K562 (cell line): ENCODE data around the gene ZBTB42. TPM values are rescaled to one million over a fixed set of nuclear protein-coding genes. Genes with fewer than 3 reads are reported as not detected.
A peak's percentile ranks its signal among the peaks of the same experiment; 100 is the strongest.

Experiments
- ATAC-seq: fragments of 200-7000 bp; cut with Tn5 transposase; 3 replicates; pipeline ENCODE4 v1.9.1; 2020; ENCODE audit warnings: moderate library complexity
- BruUV-seq: library from RNA; stranded (reverse); fragments of 400-500 nt; replicated peaks from 2 replicates; lab custom pipeline; 2021; lab: Mats Ljungman, UMichigan
- CTCF ChIA-PET: fragments of 300-600 bp; formaldehyde crosslinking; extraction: SDS; loops from one replicate; lab custom pipeline; 2021; ENCODE audit warnings: low intra/inter-chr PET ratio; lab: Yijun Ruan, JAX
- POLR2A ChIA-PET: fragments of 300-600, 350-650 bp; sonication (Branson Sonifier 250); formaldehyde crosslinking; extraction: SDS; loops from one replicate; lab custom pipeline; 2021; ENCODE audit warnings: antibody characterized with exemption, inconsistent platforms; lab: Yijun Ruan, JAX
- DNase-seq, 4 experiments: peaks; one replicate each; pipeline versions ENCODE4 v3.0.0 to v3.0.0-alpha.2; 2011 to 2018; ENCODE audit warnings: low spot score in 3 of 4, mixed read lengths in 3 of 4; ENCODE audit errors: extremely low read depth in 1 of 4
- FAIRE-seq: peaks from 2 replicates; lab custom pipeline; 2011; peaks lifted over from hg19 to GRCh38; lab: Jason Lieb, UNC
- H2AFZ ChIP-seq: 2 replicates; pipeline ENCODE4 v1.6.0; 2011; ENCODE audit warnings: low read depth, low read length, control low read depth, inconsistent platforms
- H3K27ac ChIP-seq: fragments of 200-600 bp; 3 replicates; pipeline ENCODE4 v1.8.0; 2011; ENCODE audit warnings: low read depth, mild to moderate bottlenecking, control low read depth, inconsistent platforms, low read length, moderate library complexity, mixed read lengths; ENCODE audit errors: extremely low read depth
- H3K27me3 ChIP-seq, 2 experiments: fragments of 300-600 bp in 1 of 2; 2 replicates in 1 of 2; 3 replicates in 1 of 2; pipeline versions ENCODE4 v1.6.0 to v1.8.0; 2011; ENCODE audit warnings: inconsistent platforms in 2 of 2, low read length in 2 of 2, mild to moderate bottlenecking in 1 of 2, mixed read lengths in 1 of 2, moderate library complexity in 1 of 2; ENCODE audit not compliant: control insufficient read depth in 2 of 2, insufficient read depth in 2 of 2
- H3K36me3 ChIP-seq: fragments of 300-600 bp; 3 replicates; pipeline ENCODE4 v1.8.0; 2011; ENCODE audit warnings: mild to moderate bottlenecking, low read length, inconsistent platforms; ENCODE audit not compliant: control insufficient read depth, insufficient read depth
- H3K4me1 ChIP-seq, 2 experiments: fragments of 200-600 bp in 1 of 2; replicated peaks in 1 of 2; 2 replicates in 1 of 2; 3 replicates in 1 of 2; pipeline versions ENCODE4 v1.5.1 to v1.8.0; 2011; ENCODE audit warnings: inconsistent platforms in 2 of 2, low read length in 2 of 2, mild to moderate bottlenecking in 1 of 2, mixed read lengths in 1 of 2, moderate library complexity in 1 of 2; ENCODE audit not compliant: control insufficient read depth in 2 of 2, insufficient read depth in 2 of 2
- H3K4me2 ChIP-seq: 2 replicates; pipeline ENCODE4 v1.6.1; 2011; ENCODE audit warnings: low read length, control low read depth, inconsistent platforms, mixed read lengths; ENCODE audit not compliant: insufficient read depth
- H3K4me3 ChIP-seq: fragments of 200-600 bp; sonication (generic), shearing (Covaris generic); 2 replicates; pipeline ENCODE4 v1.5.1; 2016; ENCODE audit warnings: control low read depth, inconsistent platforms
- H3K79me2 ChIP-seq: fragments of 200-600 bp; 3 replicates; pipeline ENCODE4 v1.8.0; 2011; ENCODE audit warnings: low read length, inconsistent platforms; ENCODE audit not compliant: control insufficient read depth, insufficient read depth
- H3K9ac ChIP-seq, 2 experiments: 2 replicates each; pipeline versions ENCODE4 v1.6.0 to v1.6.1; 2011; ENCODE audit warnings: low read depth in 2 of 2, low read length in 2 of 2, control low read depth in 1 of 2, inconsistent platforms in 1 of 2, mild to moderate bottlenecking in 1 of 2, mixed read lengths in 1 of 2; ENCODE audit not compliant: insufficient read depth in 1 of 2
- H3K9me1 ChIP-seq: one replicate; pipeline ENCODE4 v1.6.0; 2011; ENCODE audit warnings: inconsistent platforms, mild to moderate bottlenecking, low read length, moderate library complexity; ENCODE audit not compliant: control insufficient read depth, insufficient read depth
- H3K9me3 ChIP-seq: replicated peaks from 2 replicates; pipeline ENCODE4 v1.5.1; 2011; ENCODE audit warnings: low read depth, low read length, inconsistent platforms; ENCODE audit not compliant: control insufficient read depth, insufficient read depth
- H4K20me1 ChIP-seq: replicated peaks from 2 replicates; pipeline ENCODE4 v1.6.1; 2011; ENCODE audit warnings: low read length, inconsistent platforms, mixed read lengths; ENCODE audit not compliant: control insufficient read depth, insufficient read depth
- C11orf30 ChIP-seq: fragments of 450-650 bp; IDR thresholded peaks from 2 replicates; pipeline ENCODE4 v1.6.1; 2016; ENCODE audit warnings: low read depth, mild to moderate bottlenecking
- CBX5 ChIP-seq: IDR thresholded peaks from 2 replicates; pipeline ENCODE4 v1.6.1; 2014; ENCODE audit warnings: low read depth, borderline replicate concordance
- HDAC1 ChIP-seq, 2 experiments: fragments of 450-650 bp; IDR thresholded peaks; 2 replicates each; pipeline ENCODE4 v1.6.1; 2016 to 2017; ENCODE audit warnings: inconsistent platforms in 1 of 2, mild to moderate bottlenecking in 1 of 2, moderate library complexity in 1 of 2
- HNRNPK ChIP-seq: fragments of 200-400 bp; formaldehyde crosslinking; IDR thresholded peaks from one replicate; pipeline ENCODE4 v1.6.1; 2018; ENCODE audit warnings: mild to moderate bottlenecking, low read depth, low read length; ENCODE audit not compliant: poor library complexity, severe bottlenecking
- HNRNPLL ChIP-seq: fragments of 200-400 bp; formaldehyde crosslinking; IDR thresholded peaks from 2 replicates; pipeline ENCODE4 v1.6.1; 2017; ENCODE audit warnings: low read length, low read depth, mild to moderate bottlenecking; ENCODE audit not compliant: poor library complexity, severe bottlenecking
- LEF1 ChIP-seq: fragments of 450-650 bp; IDR thresholded peaks from 2 replicates; pipeline ENCODE4 v1.6.1; 2016; ENCODE audit warnings: mild to moderate bottlenecking
- MEIS2 ChIP-seq: fragments of 450-650 bp; IDR thresholded peaks from 2 replicates; pipeline ENCODE4 v1.6.1; 2014; ENCODE audit warnings: mild to moderate bottlenecking; ENCODE audit not compliant: partially characterized antibody
- MYNN ChIP-seq, 2 experiments: sonication (generic); formaldehyde crosslinking in 1 of 2; IDR thresholded peaks; 2 replicates each; pipeline versions ENCODE4 v1.5.0 to v1.6.1; 2016 to 2020; ENCODE audit warnings: antibody characterized with exemption in 1 of 2, missing genetic modification reagents in 1 of 2
- NFRKB ChIP-seq: fragments of 450-650 bp; IDR thresholded peaks from 2 replicates; pipeline ENCODE4 v1.6.1; 2016; ENCODE audit warnings: low read depth
- PHB2 ChIP-seq: fragments of 450-650 bp; IDR thresholded peaks from 2 replicates; pipeline ENCODE4 v1.6.1; 2017; ENCODE audit warnings: low read depth
- PTRF ChIP-seq: fragments of 450-650 bp; IDR thresholded peaks from 2 replicates; pipeline ENCODE4 v1.6.1; 2016; ENCODE audit warnings: mild to moderate bottlenecking, missing genetic modification characterization, missing compliant biosample characterization
- SIRT6 ChIP-seq: IDR thresholded peaks from one replicate; pipeline ENCODE4 v1.6.1; 2012; ENCODE audit warnings: low read depth, mild to moderate bottlenecking, control low read depth, inconsistent platforms, low read length, moderate library complexity
- ZNF212 ChIP-seq: fragments of 450-650 bp; formaldehyde crosslinking; IDR thresholded peaks from 2 replicates; pipeline ENCODE4 v1.4.0; 2020; ENCODE audit warnings: mild to moderate bottlenecking
- WGBS: fragments of 100-300 bp; shearing (Covaris generic); methylation state at CpG from one replicate; pipeline ENCODE4 v1.1.6; 2016; ENCODE audit warnings: low coverage, mixed read lengths; ENCODE audit not compliant: insufficient coverage; ENCODE audit errors: missing lambda C conversion rate; 5-methylcytosine and 5-hydroxymethylcytosine counted together
- in situ Hi-C: fragments of 300-500 bp; cut with MboI; formaldehyde crosslinking; loops from 4 replicates; pipeline ENCODE4 v1.15.0; 2018; ENCODE audit warnings: inconsistent platforms, mixed read lengths
- intact Hi-C: fragments of 100-400 bp; cut with micrococcal nuclease; formaldehyde crosslinking; loops from 2 replicates; pipeline ENCODE4 v1.14.2; 2022
- polyA plus RNA-seq, 8 experiments: library from polyadenylated mRNA; depleted of rRNA in 4 of 8; stranded (reverse) in 5 of 8; unstranded in 3 of 8; fragments of >200 nt; fragmentation: Nextera tagmentation in 2 of 8; fragmentation: Illumina TruSeq in 1 of 8; extraction: Ambion mirVana in 2 of 8; extraction: Trizol in 1 of 8; gene quantifications; 2 replicates each; pipeline versions ENCODE4 v1.2.1 to v1.2.3, GENCODE V29; 2011 to 2014; ENCODE audit warnings: inconsistent platforms in 1 of 8, missing spikeins in 1 of 8
- total RNA-seq, 7 experiments: library from RNA; depleted of rRNA in 6 of 7; stranded (reverse); fragments of >200 nt in 6 of 7; fragmentation: Illumina TruSeq in 2 of 7; extraction: Trizol in 2 of 7; gene quantifications; 2 replicates each; pipeline versions ENCODE4 v1.2.1 to v1.2.3, GENCODE V29; 2011 to 2021; ENCODE audit warnings: low replicate concordance in 1 of 7
- TF ChIP-seq, protein P1 (sequence below), 2 experiments: fragments of 250-450 bp in 1 of 2; fragments of 450-650 bp in 1 of 2; sonication (Bioruptor Pico) in 1 of 2; IDR thresholded peaks; 2 replicates each; pipeline versions ENCODE4 v1.6.1 to v1.8.0; 2016 to 2021; ENCODE audit warnings: mild to moderate bottlenecking in 2 of 2, moderate library complexity in 2 of 2, missing compliant biosample characterization in 1 of 2, missing genetic modification characterization in 1 of 2
- TF ChIP-seq, protein P2 (sequence below): fragments of 250-450 bp; sonication (Bioruptor Pico); IDR thresholded peaks from 2 replicates; pipeline ENCODE4 v1.8.0; 2022; ENCODE audit warnings: inconsistent platforms
- TF ChIP-seq, protein P3 (sequence below): fragments of 450-650 bp; conservative IDR thresholded peaks from 2 replicates; pipeline ENCODE4 v1.6.1; 2016; ENCODE audit warnings: missing genetic modification characterization, low read depth, mild to moderate bottlenecking, control low read depth, missing compliant biosample characterization
- TF ChIP-seq, protein P4 (sequence below): fragments of 250-450 bp; sonication (Bioruptor Pico); IDR thresholded peaks from 2 replicates; pipeline ENCODE4 v1.8.0; 2021; ENCODE audit warnings: mild to moderate bottlenecking, moderate library complexity

Gene ZBTB42
- total and polyA plus RNA-seq, 9 of the 15 experiments (the other 6 are each of a cell fraction or from before 2014, with no cell fraction given): 0.03 to 8.5 (median 2.4) TPM

DNA sequence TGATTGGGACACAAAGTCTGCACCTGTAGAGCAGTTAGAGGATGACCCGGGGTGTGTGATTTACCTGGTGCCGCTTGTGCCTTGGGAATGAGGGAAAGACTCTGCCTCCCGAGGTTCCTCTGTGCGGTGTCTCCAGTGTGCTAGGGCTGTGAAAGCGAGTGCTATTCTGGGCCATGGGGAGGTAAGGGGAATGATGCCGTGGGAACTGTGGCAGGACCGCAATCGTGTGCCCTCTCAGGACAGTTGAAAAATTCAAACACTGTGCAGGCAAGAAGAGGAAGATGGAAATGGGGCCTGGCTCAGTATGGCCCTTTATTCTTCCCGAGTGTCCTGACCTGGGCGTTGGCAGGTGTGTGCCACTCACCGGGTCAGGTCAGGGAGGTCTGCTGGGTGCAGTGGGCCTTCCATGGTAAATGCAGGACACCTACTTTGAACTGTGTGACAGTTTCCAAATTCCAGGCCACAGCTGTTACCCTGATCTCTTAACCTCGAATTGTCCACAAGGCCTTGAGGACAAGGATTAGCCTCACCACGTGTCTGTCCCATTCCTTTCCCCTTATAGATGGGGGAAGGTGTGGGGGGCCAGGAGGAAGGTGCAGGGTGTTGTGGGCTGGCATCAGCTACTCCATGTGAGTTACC lies 46.6 kb upstream of the ZBTB42 start:
- in situ Hi-C loops (no loop called here), intact Hi-C loops (loop anchor here (5.0 kb wide), 1 partner anchor 73 kb away; no protein-coding TSS in a partner anchor)
- TSS peak; percentile 59 for BruUV-seq
- ChIA-PET POLR2A (interaction anchor here (0.6 to 0.7 kb wide), 3 partner anchors 9 to 284 kb away, joined by 3 to 5 read pairs (median 3); no protein-coding TSS in a partner anchor), CTCF (no interaction called here)
- Histone ChIP-seq H3K4me3 (peak overlapping the region; percentile 98), H3K4me1 (peaks cover 9 to 38% of the 10 kb centered on the region in 2 experiments; a peak in 3 of 5 replicates), H3K9ac (peak overlapping the region; percentile 95 to 96), H3K9me3 (0 out of 2 replicates have a peak, but pooled peaks cover 4% of the 10 kb centered on the region), H3K4me2 (peak overlapping the region; percentile 82), H3K36me3 (peaks cover 45% of the 10 kb centered on the region; the same call in 2 of the 3 replicates), H3K27ac (no peak overlapping the region; the same call in 2 of the 3 replicates), H2AFZ (no peak overlapping the region), H4K20me1 (0 out of 2 replicates have a peak, but pooled peaks cover 8% of the 10 kb centered on the region), H3K79me2 (peaks cover 26% of the 10 kb centered on the region), H3K9me1 (no peaks in the 10 kb centered on the region), H3K27me3 (no peaks in the 10 kb centered on the region)
- ATAC-seq (no peak), DNase-seq (no peak), FAIRE-seq (no peak)
- 59% methylated on average over 13 of the region's 13 CpGs for WGBS
- no peak for TF ChIP-seq LEF1
- no peak for TF ChIP-seq C11orf30
- no peak for TF ChIP-seq CBX5
- TF ChIP-seq SIRT6: no peak
- TF ChIP-seq, protein P1, sequence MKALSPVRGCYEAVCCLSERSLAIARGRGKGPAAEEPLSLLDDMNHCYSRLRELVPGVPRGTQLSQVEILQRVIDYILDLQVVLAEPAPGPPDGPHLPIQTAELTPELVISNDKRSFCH (CRISPR knock-in tag; IDR thresholded peaks at IDR 0.05): no peak
- TF ChIP-seq, protein P1 (tag; IDR thresholded peaks at IDR 0.05): no peak
- TF ChIP-seq, protein P2, sequence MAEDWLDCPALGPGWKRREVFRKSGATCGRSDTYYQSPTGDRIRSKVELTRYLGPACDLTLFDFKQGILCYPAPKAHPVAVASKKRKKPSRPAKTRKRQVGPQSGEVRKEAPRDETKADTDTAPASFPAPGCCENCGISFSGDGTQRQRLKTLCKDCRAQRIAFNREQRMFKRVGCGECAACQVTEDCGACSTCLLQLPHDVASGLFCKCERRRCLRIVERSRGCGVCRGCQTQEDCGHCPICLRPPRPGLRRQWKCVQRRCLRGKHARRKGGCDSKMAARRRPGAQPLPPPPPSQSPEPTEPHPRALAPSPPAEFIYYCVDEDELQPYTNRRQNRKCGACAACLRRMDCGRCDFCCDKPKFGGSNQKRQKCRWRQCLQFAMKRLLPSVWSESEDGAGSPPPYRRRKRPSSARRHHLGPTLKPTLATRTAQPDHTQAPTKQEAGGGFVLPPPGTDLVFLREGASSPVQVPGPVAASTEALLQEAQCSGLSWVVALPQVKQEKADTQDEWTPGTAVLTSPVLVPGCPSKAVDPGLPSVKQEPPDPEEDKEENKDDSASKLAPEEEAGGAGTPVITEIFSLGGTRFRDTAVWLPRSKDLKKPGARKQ (CRISPR knock-in tag): no peak
- no peak for TF ChIP-seq HNRNPK
- TF ChIP-seq HDAC1 (IDR thresholded peaks at IDR 0.05): no peak
- TF ChIP-seq HNRNPLL: no peak
- no peak for TF ChIP-seq PTRF (tag)
- no peak for TF ChIP-seq ZNF212
- TF ChIP-seq, protein P3, sequence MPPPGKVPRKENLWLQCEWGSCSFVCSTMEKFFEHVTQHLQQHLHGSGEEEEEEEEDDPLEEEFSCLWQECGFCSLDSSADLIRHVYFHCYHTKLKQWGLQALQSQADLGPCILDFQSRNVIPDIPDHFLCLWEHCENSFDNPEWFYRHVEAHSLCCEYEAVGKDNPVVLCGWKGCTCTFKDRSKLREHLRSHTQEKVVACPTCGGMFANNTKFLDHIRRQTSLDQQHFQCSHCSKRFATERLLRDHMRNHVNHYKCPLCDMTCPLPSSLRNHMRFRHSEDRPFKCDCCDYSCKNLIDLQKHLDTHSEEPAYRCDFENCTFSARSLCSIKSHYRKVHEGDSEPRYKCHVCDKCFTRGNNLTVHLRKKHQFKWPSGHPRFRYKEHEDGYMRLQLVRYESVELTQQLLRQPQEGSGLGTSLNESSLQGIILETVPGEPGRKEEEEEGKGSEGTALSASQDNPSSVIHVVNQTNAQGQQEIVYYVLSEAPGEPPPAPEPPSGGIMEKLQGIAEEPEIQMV: no peak
- no peak for TF ChIP-seq PHB2
- TF ChIP-seq, protein P4, sequence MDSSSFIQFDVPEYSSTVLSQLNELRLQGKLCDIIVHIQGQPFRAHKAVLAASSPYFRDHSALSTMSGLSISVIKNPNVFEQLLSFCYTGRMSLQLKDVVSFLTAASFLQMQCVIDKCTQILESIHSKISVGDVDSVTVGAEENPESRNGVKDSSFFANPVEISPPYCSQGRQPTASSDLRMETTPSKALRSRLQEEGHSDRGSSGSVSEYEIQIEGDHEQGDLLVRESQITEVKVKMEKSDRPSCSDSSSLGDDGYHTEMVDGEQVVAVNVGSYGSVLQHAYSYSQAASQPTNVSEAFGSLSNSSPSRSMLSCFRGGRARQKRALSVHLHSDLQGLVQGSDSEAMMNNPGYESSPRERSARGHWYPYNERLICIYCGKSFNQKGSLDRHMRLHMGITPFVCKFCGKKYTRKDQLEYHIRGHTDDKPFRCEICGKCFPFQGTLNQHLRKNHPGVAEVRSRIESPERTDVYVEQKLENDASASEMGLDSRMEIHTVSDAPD (CRISPR knock-in tag): no peak
- TF ChIP-seq NFRKB: no peak
- no peak for TF ChIP-seq MEIS2
- TF ChIP-seq MYNN (IDR thresholded peaks at IDR 0.05): no peak
- TF ChIP-seq MYNN (CRISPR knock-in tag; IDR thresholded peaks at IDR 0.05): no peak
